Breast epithelium (tissue), 4 donors: Measurements from ENCODE around the gene TNFRSF12A. TPM values are rescaled to one million over a fixed set of nuclear protein-coding genes. Genes with fewer than 3 reads are reported as not detected.

Source experiments
- DNase-seq, 2 donors: peaks; one replicate each; pipeline ENCODE4 v3.0.0-alpha.2; 2019; ENCODE audit warnings: low spot score in 2 of 2
- H3K27ac ChIP-seq, 2 donors: fragments of 200-600 bp; sonication (generic) in 1 of 2; one replicate each; pipeline ENCODE4 v1.5.1; 2016 to 2019; ENCODE audit warnings: mild to moderate bottlenecking in 1 of 2
- H3K27me3 ChIP-seq, 2 donors: fragments of 200-600 bp; sonication (generic) in 1 of 2; one replicate each; pipeline versions ENCODE4 v1.5.1 to v1.6.0; 2017 to 2019; ENCODE audit warnings: control low read depth in 1 of 2, mild to moderate bottlenecking in 1 of 2
- H3K36me3 ChIP-seq: fragments of 200-600 bp; one replicate; pipeline ENCODE4 v1.5.1; 2019
- H3K4me1 ChIP-seq, 2 donors: fragments of 200-600 bp; sonication (generic); one replicate each; pipeline ENCODE4 v1.5.1; 2016 to 2019; ENCODE audit warnings: control low read depth in 1 of 2
- H3K4me3 ChIP-seq, 3 donors: fragments of 200-600 bp; sonication (generic); 1 replicate in 2 of 3; 2 replicates in 1 of 3; pipeline ENCODE4 v1.5.1; 2016 to 2019; ENCODE audit warnings: mild to moderate bottlenecking in 3 of 3, moderate library complexity in 2 of 3
- H3K9me3 ChIP-seq, 2 donors: fragments of 200-600 bp; sonication (generic) in 1 of 2; one replicate each; pipeline ENCODE4 v1.5.1; 2016 to 2019; ENCODE audit warnings: control low read depth in 1 of 2
- POLR2A ChIP-seq: fragments of 450-650 bp; IDR thresholded peaks from one replicate; pipeline ENCODE4 v1.6.1; 2016; ENCODE audit warnings: antibody characterized with exemption, mild to moderate bottlenecking, moderate library complexity
- POLR2AphosphoS5 ChIP-seq, 3 donors: sonication (generic); formaldehyde crosslinking; IDR thresholded peaks; one replicate each; pipeline ENCODE4 v1.6.1; 2017; ENCODE audit warnings: antibody characterized with exemption in 3 of 3
- intact Hi-C: fragments of 100-400 bp; cut with DNase I; formaldehyde crosslinking; loops from one replicate; pipeline ENCODE4 v1.15.1; 2023; ENCODE audit warnings: low total_unique reads
- total RNA-seq, 3 donors: library from RNA; depleted of rRNA; stranded (reverse); fragments of >200 nt; gene quantifications; one replicate each; pipeline ENCODE4 v1.1.0, GENCODE V29; 2016
- TF ChIP-seq, protein P1 (sequence below), 3 donors: fragments of 450-650 bp; IDR thresholded peaks; one replicate each; pipeline ENCODE4 v1.5.1; 2016 to 2017; ENCODE audit warnings: antibody characterized with exemption in 3 of 3, mild to moderate bottlenecking in 3 of 3, moderate library complexity in 3 of 3

TNFRSF12A gene
- total RNA-seq, 3 donors from 2014 or later = 6.9 to 74.1 (median 36.7) TPM

GRCh38 chr16:3026003-3026378 lies 5.8 kb downstream of the TNFRSF12A start:
- no peaks in the 10 kb centered on the region for H3K27me3 ChIP-seq
- no peak for DNase-seq
- intact Hi-C loops = no loop called here
- H3K9me3 ChIP-seq = no peaks in the 10 kb centered on the region
- no peaks in the 10 kb centered on the region for H3K36me3 ChIP-seq
- no peak overlapping the region for H3K4me3 ChIP-seq
- H3K27ac ChIP-seq = no peak overlapping the region
- TF ChIP-seq, protein P1, sequence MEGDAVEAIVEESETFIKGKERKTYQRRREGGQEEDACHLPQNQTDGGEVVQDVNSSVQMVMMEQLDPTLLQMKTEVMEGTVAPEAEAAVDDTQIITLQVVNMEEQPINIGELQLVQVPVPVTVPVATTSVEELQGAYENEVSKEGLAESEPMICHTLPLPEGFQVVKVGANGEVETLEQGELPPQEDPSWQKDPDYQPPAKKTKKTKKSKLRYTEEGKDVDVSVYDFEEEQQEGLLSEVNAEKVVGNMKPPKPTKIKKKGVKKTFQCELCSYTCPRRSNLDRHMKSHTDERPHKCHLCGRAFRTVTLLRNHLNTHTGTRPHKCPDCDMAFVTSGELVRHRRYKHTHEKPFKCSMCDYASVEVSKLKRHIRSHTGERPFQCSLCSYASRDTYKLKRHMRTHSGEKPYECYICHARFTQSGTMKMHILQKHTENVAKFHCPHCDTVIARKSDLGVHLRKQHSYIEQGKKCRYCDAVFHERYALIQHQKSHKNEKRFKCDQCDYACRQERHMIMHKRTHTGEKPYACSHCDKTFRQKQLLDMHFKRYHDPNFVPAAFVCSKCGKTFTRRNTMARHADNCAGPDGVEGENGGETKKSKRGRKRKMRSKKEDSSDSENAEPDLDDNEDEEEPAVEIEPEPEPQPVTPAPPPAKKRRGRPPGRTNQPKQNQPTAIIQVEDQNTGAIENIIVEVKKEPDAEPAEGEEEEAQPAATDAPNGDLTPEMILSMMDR (IDR thresholded peaks at IDR 0.05) = no peak
- TF ChIP-seq POLR2A = no peak
- no peak for TF ChIP-seq POLR2AphosphoS5 (IDR thresholded peaks at IDR 0.05)
- peaks cover 15 to 16% of the 10 kb centered on the region in 2 donors for H3K4me1 ChIP-seq

DNA sequence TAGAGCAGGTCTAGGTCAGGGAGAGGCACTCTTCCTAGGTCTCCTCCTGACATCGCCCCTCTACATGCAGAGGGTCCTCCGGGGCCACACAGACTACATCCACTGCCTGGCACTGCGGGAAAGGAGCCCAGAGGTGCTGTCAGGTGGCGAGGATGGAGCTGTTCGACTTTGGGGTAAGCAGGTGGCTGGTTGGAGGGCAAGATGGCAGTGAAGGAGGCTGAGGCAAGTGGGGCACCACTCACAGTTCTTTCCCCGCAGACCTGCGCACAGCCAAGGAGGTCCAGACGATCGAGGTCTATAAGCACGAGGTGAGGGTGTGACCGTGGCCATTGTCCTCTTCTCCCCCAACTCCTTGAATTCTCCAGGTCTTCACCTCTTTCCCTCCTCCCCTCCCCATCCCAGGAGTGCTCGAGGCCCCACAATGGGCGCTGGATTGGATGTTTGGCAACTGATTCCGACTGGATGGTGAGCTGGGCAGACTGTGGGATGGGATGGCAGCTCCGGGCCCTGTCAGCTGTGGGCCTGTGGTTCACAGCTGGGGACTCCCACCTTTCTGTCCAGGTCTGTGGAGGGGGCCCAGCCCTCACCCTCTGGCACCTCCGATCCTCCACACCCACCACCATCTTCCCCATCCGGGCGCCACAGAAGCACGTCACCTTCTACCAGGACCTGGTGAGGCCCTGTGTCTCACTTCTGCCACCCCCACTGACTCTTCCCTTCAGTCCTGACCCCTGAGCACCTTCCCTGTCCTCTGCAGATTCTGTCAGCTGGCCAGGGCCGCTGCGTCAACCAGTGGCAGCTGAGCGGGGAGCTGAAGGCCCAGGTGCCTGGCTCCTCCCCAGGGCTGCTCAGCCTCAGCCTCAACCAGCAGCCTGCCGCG lies 6.7 kb downstream of the TNFRSF12A start:
- Histone ChIP-seq H3K4me1 (peaks cover 11 to 14% of the 10 kb centered on the region in 2 donors), H3K27me3 (no peaks in the 10 kb centered on the region), H3K27ac (no peak overlapping the region), H3K36me3 (no peaks in the 10 kb centered on the region), H3K4me3 (no peak overlapping the region), H3K9me3 (no peaks in the 10 kb centered on the region)
- no peak for DNase-seq
- intact Hi-C loops = no loop called here
- no peak for TF ChIP-seq POLR2AphosphoS5 (IDR thresholded peaks at IDR 0.05)
- no peak for TF ChIP-seq POLR2A
- TF ChIP-seq, protein P1 (IDR thresholded peaks at IDR 0.05) = no peak

DNA sequence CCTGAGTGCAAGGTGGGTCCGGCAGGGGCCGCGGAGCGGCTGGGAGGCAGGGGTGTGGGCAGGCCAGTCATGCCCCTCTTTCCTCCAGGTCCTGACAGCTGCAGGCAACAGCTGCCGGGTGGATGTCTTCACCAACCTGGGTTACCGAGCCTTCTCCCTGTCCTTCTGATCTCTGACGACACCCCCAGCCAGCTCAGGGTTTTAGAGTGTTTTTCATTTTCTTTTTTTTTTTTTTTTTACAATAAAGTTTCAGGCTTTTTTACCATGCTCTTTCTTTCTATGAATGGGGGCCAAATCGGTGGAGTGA lies 7.3 kb downstream of the TNFRSF12A start:
- no peak for DNase-seq
- intact Hi-C loops = no loop called here
- peaks cover 5 to 10% of the 10 kb centered on the region in 2 donors for H3K4me1 ChIP-seq
- TF ChIP-seq POLR2A (no peak), POLR2AphosphoS5 (IDR thresholded peaks at IDR 0.05) (no peak)
- TF ChIP-seq, protein P1 (IDR thresholded peaks at IDR 0.05) = no peak
- H3K27me3 ChIP-seq = no peaks in the 10 kb centered on the region
- no peak overlapping the region for H3K27ac ChIP-seq
- no peaks in the 10 kb centered on the region for H3K9me3 ChIP-seq
- H3K36me3 ChIP-seq = no peaks in the 10 kb centered on the region
- H3K4me3 ChIP-seq = no peak overlapping the region

DNA sequence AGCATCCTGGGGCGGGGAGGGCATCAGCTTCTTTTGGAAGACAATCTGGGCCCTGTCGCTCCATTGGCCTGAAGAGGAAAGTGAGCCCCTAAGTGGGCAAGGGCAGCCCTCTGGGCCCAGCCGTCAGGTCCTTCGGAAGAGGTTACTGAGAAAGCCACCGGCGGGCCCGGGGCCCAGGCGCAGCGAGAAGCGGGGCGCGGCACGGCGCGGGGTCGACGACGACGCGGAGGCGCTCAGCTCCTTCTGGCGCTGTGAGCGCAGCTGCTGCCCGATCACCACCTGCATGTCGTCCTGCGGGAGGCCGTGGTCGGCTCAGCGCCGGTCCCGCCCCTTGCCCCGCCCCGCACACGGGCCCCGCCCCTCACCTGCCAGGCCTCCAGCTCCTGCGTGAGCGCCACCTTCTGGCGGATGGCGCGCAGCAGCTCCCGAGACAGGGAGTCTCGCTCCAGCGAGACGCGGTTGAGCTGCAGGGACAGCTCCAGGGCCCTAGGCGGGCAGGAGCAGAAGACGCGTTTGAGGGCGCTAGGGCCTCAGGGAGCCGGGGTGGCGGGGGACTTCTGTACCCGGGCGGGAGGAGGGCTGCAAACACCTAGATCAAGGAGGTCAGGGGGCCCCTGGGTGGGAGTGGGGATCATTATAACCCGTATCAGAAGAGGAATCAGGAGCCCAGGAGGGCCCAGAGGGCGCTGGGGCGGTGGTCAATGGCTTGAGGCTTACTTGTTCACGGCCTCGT lies 8.0 kb downstream of the TNFRSF12A start:
- no peaks in the 10 kb centered on the region for H3K27me3 ChIP-seq
- no peaks in the 10 kb centered on the region for H3K9me3 ChIP-seq
- no peaks in the 10 kb centered on the region for H3K36me3 ChIP-seq
- TF ChIP-seq, protein P1 (IDR thresholded peaks at IDR 0.05) = peak in 2 of 3 donors; percentile 42 to 68
- no peak for TF ChIP-seq POLR2A
- TF ChIP-seq POLR2AphosphoS5 (IDR thresholded peaks at IDR 0.05) = no peak
- peaks cover 0 to 3% of the 10 kb centered on the region in 2 donors for H3K4me1 ChIP-seq
- peak; percentile 80 to 84 for DNase-seq
- no peak overlapping the region for H3K4me3 ChIP-seq
- no peak overlapping the region for H3K27ac ChIP-seq
- intact Hi-C loops = no loop called here
